Astrocyte of the spinal cord (primary cell): Measurements from ENCODE around the gene MRPL51.
"Not testable (repeated sequence)": the region's sequence is repeated elsewhere in the genome, so short reads cannot be mapped to it uniquely, and the experiment has no call there.

Experiments used
- DNase-seq: peaks from one replicate; pipeline ENCODE4 v3.0.0; 2011; ENCODE audit warnings: low read depth, low spot score
- H3K4me3 ChIP-seq: 2 replicates; pipeline ENCODE4 v1.5.1; 2011; ENCODE audit warnings: low read depth, mild to moderate bottlenecking, low read length, moderate library complexity
- in situ Hi-C: cut with HindIII; loops from 2 replicates; pipeline ENCODE4 v1.10.0; 2017; ENCODE audit warnings: low sequenced_read_pairs
- TF ChIP-seq, protein P1 (sequence below): IDR thresholded peaks from 2 replicates; pipeline ENCODE4 v1.5.1; 2012; ENCODE audit warnings: low read depth, mild to moderate bottlenecking, low read length, inconsistent platforms

MRPL51 gene

DNA sequence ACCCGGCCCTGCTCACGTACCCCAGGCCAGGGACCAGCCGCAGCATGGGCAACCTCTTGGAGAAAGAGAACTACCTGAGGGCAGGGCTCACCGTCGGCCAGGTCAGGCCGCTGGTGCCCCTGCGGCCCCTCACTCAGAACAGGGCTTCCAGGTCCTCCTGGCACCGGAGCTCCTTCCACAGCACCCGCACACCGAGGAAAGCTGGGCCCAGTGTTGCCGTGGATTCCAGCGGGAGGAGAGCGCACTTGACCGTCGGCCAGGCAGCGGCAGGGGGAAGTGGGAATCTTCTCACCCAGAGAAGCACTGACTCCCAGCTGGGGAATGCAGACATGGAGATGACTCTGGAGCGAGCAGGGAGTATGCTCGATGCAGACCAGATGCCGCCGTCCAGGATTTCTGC, 14.6 kb downstream of the MRPL51 start:
- TF ChIP-seq, protein P1, sequence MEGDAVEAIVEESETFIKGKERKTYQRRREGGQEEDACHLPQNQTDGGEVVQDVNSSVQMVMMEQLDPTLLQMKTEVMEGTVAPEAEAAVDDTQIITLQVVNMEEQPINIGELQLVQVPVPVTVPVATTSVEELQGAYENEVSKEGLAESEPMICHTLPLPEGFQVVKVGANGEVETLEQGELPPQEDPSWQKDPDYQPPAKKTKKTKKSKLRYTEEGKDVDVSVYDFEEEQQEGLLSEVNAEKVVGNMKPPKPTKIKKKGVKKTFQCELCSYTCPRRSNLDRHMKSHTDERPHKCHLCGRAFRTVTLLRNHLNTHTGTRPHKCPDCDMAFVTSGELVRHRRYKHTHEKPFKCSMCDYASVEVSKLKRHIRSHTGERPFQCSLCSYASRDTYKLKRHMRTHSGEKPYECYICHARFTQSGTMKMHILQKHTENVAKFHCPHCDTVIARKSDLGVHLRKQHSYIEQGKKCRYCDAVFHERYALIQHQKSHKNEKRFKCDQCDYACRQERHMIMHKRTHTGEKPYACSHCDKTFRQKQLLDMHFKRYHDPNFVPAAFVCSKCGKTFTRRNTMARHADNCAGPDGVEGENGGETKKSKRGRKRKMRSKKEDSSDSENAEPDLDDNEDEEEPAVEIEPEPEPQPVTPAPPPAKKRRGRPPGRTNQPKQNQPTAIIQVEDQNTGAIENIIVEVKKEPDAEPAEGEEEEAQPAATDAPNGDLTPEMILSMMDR: no peak
- DNase-seq: no peak
- in situ Hi-C loops: no loop called here
- no peak overlapping the region for H3K4me3 ChIP-seq

GRCh38 chr12:6477601-6478377, 15.3 kb downstream of the MRPL51 start:
- DNase-seq, H3K4me3 ChIP-seq, in situ Hi-C loops: not testable (repeated sequence)

DNA sequence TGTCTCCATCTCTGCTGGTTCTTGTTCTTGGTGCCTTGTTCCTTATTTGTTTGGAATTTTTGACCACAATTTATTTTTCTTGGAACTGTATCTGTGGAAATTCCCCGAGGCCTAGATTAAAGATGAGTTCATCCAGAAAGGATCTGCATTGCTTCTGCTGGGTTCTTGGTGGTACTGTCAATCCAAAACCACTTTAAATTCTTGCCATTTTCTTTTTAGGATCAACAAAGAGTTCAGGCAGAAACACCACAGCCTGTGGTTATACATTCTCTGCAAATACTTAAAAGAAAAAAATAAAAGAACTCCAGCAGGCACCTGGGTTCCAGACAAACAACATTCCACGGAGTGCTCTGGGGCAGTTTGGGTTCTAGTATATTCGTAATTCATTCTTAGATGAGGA, 16.6 kb downstream of the MRPL51 start:
- H3K4me3 ChIP-seq: no peak overlapping the region
- in situ Hi-C loops: no loop called here
- peak; percentile 74 for DNase-seq
- TF ChIP-seq, protein P1: no peak

DNA sequence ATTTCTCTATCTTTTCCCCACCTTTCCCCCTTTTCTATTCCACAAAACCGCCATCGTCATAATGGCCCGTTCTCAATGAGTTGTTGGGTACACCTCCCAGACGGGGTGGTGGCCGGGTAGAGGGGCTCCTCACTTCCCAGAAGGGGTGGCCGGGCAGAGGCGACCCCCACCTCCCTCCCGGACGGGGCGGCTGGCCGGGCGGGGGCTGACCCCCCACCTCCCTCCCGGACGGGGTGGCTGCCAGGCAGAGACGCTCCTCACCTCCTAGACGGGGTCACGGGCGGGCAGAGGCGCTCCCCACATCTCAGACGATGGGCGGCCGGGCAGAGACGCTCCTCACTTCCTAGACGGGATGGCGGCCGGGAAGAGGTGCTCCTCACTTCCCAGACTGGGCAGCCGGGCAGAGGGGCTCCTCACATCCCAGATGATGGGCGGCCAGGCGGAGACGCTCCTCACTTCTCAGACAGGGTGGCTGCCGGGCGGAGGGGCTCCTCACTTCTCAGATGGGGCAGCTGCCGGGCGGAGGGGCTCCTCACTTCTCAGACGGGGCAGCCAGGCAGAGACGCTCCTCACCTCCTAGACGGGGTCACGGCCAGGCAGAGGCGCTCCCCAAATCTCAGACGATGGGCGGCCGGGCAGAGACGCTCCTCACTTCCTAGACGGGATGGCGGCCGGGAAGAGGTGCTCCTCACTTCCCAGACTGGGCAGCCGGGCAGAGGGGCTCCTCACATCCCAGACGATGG, 17.7 kb downstream of the MRPL51 start:
- DNase-seq, in situ Hi-C loops, H3K4me3 ChIP-seq: not testable (repeated sequence)

DNA sequence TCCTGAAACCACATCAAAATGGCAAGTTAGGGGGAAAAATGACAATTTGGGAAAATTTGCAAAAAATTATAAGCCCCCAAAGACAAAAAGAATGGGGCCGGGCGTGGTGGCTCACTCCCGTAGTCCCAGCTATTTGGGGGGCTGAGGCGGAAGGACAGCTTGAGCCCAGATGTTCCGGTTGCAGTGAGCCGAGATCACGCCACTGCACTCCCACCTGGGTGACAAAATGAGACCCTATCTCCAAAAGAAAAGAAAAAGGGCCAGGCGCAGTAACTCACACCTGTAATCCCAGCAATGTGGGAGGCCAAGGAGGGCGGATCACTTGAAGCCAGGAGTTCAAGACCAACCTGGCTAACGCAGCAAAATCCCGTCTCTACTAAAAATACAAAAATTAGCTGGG, 20.6 kb downstream of the MRPL51 start:
- no peak for DNase-seq
- H3K4me3 ChIP-seq: no peak overlapping the region
- in situ Hi-C loops: loop anchor here (25.0 kb wide), 1 partner anchor 160 kb away; the partner anchor contains the start of gene PLEKHG6
- TF ChIP-seq, protein P1: no peak

GRCh38 chr12:6471989-6472360, 21.1 kb downstream of the MRPL51 start:
- TF ChIP-seq, protein P1: no peak

GRCh38 chr12:6470375-6471163, 22.5 kb downstream of the MRPL51 start, which contains the start of gene VAMP1:
Gene VAMP1 (minus strand): TSS chr12:6470677. CDS start chr12:6470531, 146 bp downstream.
- TF ChIP-seq, protein P1: no peak
- in situ Hi-C loops: loop anchor here (25.0 kb wide), 1 partner anchor 158 kb away; the partner anchor contains the start of gene PLEKHG6
- peak within 1 kb of the TSS; percentile 64 for H3K4me3 ChIP-seq
- peak; percentile 97 for DNase-seq

More at GRCh38 chr12:6471989-6472360, 21.1 kb downstream of the MRPL51 start:
- no peak overlapping the region for H3K4me3 ChIP-seq
- no peak for DNase-seq
- in situ Hi-C loops: loop anchor here (25.0 kb wide), 1 partner anchor 160 kb away; the partner anchor contains the start of gene PLEKHG6
